Activated T-cell treated with anti-CD3 and anti-CD28 coated beads, Interleukin-2, amount 50 U/mL, for 72 hours (primary cell): Measurements from ENCODE around the gene RAB12. TPM values are rescaled to one million over a fixed set of nuclear protein-coding genes. Genes with fewer than 3 reads are reported as not detected.
"Not testable (repeated sequence)": the region's sequence is repeated elsewhere in the genome, so short reads cannot be mapped to it uniquely, and the experiment has no call there.

Experiments used
- ATAC-seq, 2 donors: fragments of 150-1000 bp; cut with Tn5 transposase; replicated peaks in 1 of 2; 2 replicates each; pipeline ENCODE4 v1.10.0; 2021; ENCODE audit warnings: moderate library complexity in 2 of 2, mild to moderate bottlenecking in 1 of 2
- DNase-seq, 2 donors: peaks; one replicate each; pipeline ENCODE4 v3.0.0; 2021 to 2022; ENCODE audit warnings: mixed read lengths in 1 of 2
- H3K27ac Mint-ChIP-seq: one replicate; pipeline ENCODE4 v1.8.0; 2022; ENCODE audit warnings: mild to moderate bottlenecking, moderate library complexity, mixed read lengths
- H3K27me3 Mint-ChIP-seq: one replicate; pipeline ENCODE4 v1.8.0; 2022; ENCODE audit warnings: low read depth, mixed read lengths
- H3K36me3 Mint-ChIP-seq, 2 donors: one replicate each; pipeline ENCODE4 v1.8.0; 2022; ENCODE audit warnings: mixed read lengths in 2 of 2, mild to moderate bottlenecking in 1 of 2; ENCODE audit not compliant: insufficient read depth in 2 of 2
- H3K4me1 Mint-ChIP-seq: one replicate; pipeline ENCODE4 v1.8.0; 2022; ENCODE audit warnings: low read depth, mixed read lengths
- H3K4me3 Mint-ChIP-seq, 2 donors: one replicate each; pipeline ENCODE4 v1.8.0; 2022; ENCODE audit warnings: mild to moderate bottlenecking in 2 of 2, mixed read lengths in 2 of 2, moderate library complexity in 2 of 2
- H3K9me3 Mint-ChIP-seq, 2 donors: one replicate each; pipeline ENCODE4 v1.8.0; 2022; ENCODE audit warnings: mixed read lengths in 2 of 2
- total RNA-seq, 2 donors: library from RNA; stranded (reverse); gene quantifications; one replicate each; pipeline ENCODE4 v1.2.3, GENCODE V29; 2022

RAB12 gene
- total RNA-seq = 10 to 100 TPM; 14.5 to 15.0 TPM

GRCh38 chr18:8608795-8609658 is at the start of gene RAB12:
TSS of gene RAB12 (plus strand) at chr18:8609437. CDS start at chr18:8609440, 3 bp downstream.
- peak within 1 kb of the TSS; percentile 95 to 99 for H3K4me3 Mint-ChIP-seq
- peak; percentile 91 to 94 for ATAC-seq
- peak; percentile 89 to 91 for DNase-seq
- H3K4me1 Mint-ChIP-seq = peaks cover 54% of the 10 kb centered on the region
- peak within 1 kb of the TSS; percentile 98 for H3K27ac Mint-ChIP-seq
- H3K36me3 Mint-ChIP-seq = peaks cover 2 to 10% of the 10 kb centered on the region in 2 donors
- no peaks in the 10 kb centered on the region for H3K27me3 Mint-ChIP-seq
- no peaks in the 10 kb centered on the region for H3K9me3 Mint-ChIP-seq

DNA sequence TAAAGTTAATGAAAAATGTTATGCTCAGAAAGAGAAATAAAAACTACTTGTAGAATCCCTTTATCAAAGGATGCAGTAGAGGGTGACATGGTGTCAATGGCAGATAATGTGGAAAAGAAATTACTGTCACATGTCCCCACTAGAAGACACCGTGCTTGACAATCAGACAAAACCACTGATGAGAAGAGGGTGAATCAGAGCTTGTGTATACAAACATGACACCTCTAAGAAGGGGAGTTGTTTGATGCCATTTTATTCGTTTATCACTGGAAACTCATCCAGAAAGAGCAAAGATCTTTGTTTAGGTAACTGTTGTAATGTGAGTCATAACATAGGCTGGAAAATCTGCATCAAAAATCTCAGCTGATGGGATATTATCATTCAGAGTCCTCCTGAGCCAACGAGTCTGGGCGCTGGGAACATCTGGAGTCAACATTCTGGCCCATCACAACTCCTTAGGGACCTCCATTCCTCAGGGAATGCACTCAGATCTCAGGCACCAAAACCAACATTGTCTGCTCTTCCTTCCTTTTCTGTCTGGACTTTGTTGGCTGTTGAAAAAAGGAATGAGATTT is 49.5 kb upstream of the RAB12 start:
- no peak overlapping the region for H3K4me3 Mint-ChIP-seq
- ATAC-seq (no peak), DNase-seq (no peak)
- peaks cover 6% of the 10 kb centered on the region for H3K27me3 Mint-ChIP-seq
- H3K36me3 Mint-ChIP-seq = no peaks in the 10 kb centered on the region
- H3K4me1 Mint-ChIP-seq = no peaks in the 10 kb centered on the region
- no peaks in the 10 kb centered on the region for H3K9me3 Mint-ChIP-seq
- no peak overlapping the region for H3K27ac Mint-ChIP-seq

GRCh38 chr18:8561123-8561910 is 47.9 kb upstream of the RAB12 start:
- H3K27me3 Mint-ChIP-seq = peaks cover 6% of the 10 kb centered on the region
- DNase-seq (no peak), ATAC-seq (no peak)
- H3K4me1 Mint-ChIP-seq = no peaks in the 10 kb centered on the region
- H3K4me3 Mint-ChIP-seq = no peak overlapping the region
- no peak overlapping the region for H3K27ac Mint-ChIP-seq
- H3K36me3 Mint-ChIP-seq = no peaks in the 10 kb centered on the region
- H3K9me3 Mint-ChIP-seq = no peaks in the 10 kb centered on the region

DNA sequence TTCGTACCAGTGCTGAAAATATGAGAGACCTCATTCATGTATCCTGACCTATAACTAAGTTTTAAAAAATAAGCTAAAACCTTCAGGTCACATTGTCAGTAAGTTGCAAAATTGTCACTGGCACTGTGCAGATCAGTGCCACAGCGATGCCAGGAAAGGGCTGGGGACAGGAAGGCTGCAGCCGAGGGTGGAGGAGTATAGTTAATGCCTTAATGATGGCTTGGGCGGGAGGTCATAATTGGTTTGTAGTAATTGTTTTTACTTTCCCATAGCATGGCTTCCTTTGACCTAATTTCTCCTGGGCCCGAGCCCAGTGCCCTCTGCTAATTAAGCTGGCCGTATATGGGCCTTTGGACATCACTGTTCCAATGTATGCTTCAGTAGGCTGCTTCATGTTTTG is 47.2 kb upstream of the RAB12 start:
- no peak for ATAC-seq
- no peaks in the 10 kb centered on the region for H3K36me3 Mint-ChIP-seq
- peaks cover 6% of the 10 kb centered on the region for H3K27me3 Mint-ChIP-seq
- no peaks in the 10 kb centered on the region for H3K4me1 Mint-ChIP-seq
- no peak overlapping the region for H3K27ac Mint-ChIP-seq
- no peak for DNase-seq
- H3K9me3 Mint-ChIP-seq = no peaks in the 10 kb centered on the region
- H3K4me3 Mint-ChIP-seq = no peak overlapping the region

DNA sequence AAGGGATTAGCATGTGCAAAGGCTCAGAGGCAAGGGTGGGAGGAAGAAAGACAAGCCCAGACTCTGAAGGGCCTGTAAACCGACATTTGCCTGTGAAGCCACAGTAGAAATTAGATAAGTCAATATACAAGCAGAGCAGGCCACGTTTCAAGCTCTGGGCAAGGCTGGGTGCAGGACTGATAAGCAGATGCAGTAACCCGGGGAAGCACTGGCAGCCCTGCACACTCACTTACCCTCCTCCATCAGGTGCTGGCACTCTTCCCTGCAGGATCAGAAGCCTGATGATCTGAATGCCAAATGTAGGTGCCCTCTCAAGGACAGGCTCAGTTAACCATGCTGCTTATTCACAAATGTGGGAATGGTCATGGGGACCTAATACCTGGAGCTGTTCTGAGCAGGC is 46.3 kb upstream of the RAB12 start:
- Mint-ChIP-seq H3K27me3 (peaks cover 6% of the 10 kb centered on the region), H3K4me1 (no peaks in the 10 kb centered on the region), H3K27ac (no peak overlapping the region), H3K4me3 (no peak overlapping the region), H3K9me3 (no peaks in the 10 kb centered on the region), H3K36me3 (no peaks in the 10 kb centered on the region)
- DNase-seq = no peak
- ATAC-seq = no peak

GRCh38 chr18:8571399-8571798 is 37.8 kb upstream of the RAB12 start:
- no peak for ATAC-seq
- no peaks in the 10 kb centered on the region for H3K4me1 Mint-ChIP-seq
- H3K9me3 Mint-ChIP-seq = no peaks in the 10 kb centered on the region
- H3K27me3 Mint-ChIP-seq = peaks cover 7% of the 10 kb centered on the region
- no peaks in the 10 kb centered on the region for H3K36me3 Mint-ChIP-seq
- no peak for DNase-seq
- H3K27ac Mint-ChIP-seq = peak overlapping the region; percentile 50
- no peak overlapping the region for H3K4me3 Mint-ChIP-seq

DNA sequence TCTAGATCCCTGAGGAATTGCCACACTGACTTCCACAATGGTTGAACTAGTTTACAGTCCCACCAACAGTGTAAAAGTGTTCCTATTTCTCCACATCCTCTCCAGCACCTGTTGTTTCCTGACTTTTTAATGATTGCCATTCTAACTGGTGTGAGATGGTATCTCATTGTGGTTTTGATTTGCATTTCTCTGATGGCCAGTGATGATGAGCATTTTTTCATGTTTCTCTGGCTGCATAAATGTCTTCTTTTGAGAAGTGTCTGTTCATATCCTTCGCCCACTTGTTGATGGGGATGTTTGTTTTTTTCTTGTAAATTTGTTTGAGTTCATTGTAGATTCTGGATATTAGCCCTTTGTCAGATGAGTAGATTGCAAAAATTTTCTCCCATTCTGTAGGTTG is 35.5 kb upstream of the RAB12 start:
- not testable (repeated sequence) for ATAC-seq, H3K4me1 Mint-ChIP-seq, H3K36me3 Mint-ChIP-seq, DNase-seq, H3K9me3 Mint-ChIP-seq, H3K27ac Mint-ChIP-seq, H3K4me3 Mint-ChIP-seq
- H3K27me3 Mint-ChIP-seq = peaks cover 15% of the 10 kb centered on the region

- Mint-ChIP-seq H3K27me3 (peaks cover 3% of the 10 kb centered on the region), H3K4me1 (no peaks in the 10 kb centered on the region), H3K4me3 (no peak overlapping the region), H3K36me3 (no peaks in the 10 kb centered on the region), H3K9me3 (peaks cover 0 to 2% of the 10 kb centered on the region in 2 donors), H3K27ac (no peak overlapping the region)
- ATAC-seq = no peak
- no peak for DNase-seq
Measured at GRCh38 chr18:8584798-8585197, 24.4 kb upstream of the RAB12 start.

DNA sequence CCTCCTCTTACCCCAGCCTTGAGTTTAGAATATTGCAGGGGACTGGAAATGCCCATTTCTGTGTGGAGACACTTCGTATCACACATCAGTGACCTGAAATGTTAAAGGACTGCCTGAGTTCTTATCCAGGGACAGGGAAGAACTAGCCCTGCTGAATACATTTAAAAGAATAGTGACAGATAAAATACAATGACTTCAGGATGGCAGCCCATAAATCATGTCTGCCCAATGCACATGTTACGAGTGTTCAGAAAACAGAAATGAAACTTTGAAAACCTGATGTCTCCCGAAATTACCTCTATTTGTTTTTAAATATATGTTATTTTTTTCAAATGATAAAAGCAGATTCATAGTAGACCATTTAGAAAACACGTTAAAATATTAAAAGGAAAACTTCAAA is 22.3 kb upstream of the RAB12 start:
- ATAC-seq (no peak), DNase-seq (no peak)
- Mint-ChIP-seq H3K27ac (no peak overlapping the region), H3K4me3 (no peak overlapping the region), H3K9me3 (peaks cover 0 to 5% of the 10 kb centered on the region in 2 donors), H3K27me3 (no peaks in the 10 kb centered on the region), H3K36me3 (no peaks in the 10 kb centered on the region), H3K4me1 (no peaks in the 10 kb centered on the region)

DNA sequence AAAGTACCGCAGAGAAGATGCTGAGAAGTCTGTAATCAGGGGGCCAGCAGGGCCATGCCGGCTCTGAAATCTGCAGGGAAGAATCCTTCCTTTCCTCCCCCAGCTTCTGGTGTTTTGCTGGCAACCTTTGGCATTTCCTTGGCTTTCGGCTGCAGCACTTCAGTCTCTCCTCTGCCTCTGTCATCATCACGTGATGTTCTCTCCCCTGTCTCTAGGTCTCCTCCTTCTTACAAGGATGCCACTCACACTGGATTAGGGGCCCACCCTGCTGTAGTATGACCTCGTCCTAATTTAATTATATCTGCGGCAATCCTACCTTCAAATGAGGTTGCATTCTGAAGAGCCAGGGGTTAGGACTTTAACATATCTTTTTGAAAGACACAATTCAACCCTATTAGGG is 13.8 kb upstream of the RAB12 start:
- no peaks in the 10 kb centered on the region for H3K36me3 Mint-ChIP-seq
- H3K4me3 Mint-ChIP-seq = no peak overlapping the region
- H3K4me1 Mint-ChIP-seq = no peaks in the 10 kb centered on the region
- ATAC-seq = no peak
- DNase-seq = no peak
- no peak overlapping the region for H3K27ac Mint-ChIP-seq
- H3K27me3 Mint-ChIP-seq = no peaks in the 10 kb centered on the region
- no peaks in the 10 kb centered on the region for H3K9me3 Mint-ChIP-seq

DNA sequence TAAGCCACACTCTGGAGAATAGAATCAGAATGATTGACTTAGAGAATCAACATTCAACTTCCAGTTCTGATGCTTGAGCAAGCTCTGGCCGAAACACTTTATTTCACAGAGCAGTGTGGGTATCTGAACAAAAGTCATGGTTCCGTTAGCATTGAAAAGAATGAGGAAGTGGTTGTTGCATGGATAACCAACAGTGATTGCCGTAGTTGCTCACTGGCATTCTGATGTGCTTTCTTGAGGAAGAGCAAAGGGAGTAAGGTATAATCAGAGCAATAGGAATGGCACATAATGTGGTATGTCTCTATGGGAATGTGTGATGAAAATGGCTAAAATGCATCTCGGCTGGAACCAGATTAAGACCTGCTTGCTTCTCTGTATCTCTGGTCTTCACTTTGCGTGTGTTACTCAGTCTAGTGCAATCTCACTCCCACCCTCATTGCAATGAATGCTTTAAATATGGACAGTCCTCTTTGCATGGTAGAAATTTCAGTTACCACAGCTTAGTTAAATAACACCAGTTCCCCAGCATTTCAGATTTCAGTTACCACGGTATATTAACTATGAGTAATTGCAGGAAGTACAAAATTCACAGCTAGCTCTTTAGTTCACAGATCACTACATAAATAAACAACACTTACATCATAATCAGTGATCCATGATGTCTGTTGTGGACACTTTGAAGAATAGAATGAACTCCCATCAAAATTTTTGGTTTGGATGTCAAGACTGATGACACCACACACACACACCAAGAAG is 7.8 kb upstream of the RAB12 start:
- DNase-seq (no peak), ATAC-seq (peak in 1 of 2 donors; percentile 55)
- Mint-ChIP-seq H3K27ac (peak overlapping the region; percentile 2), H3K4me1 (peaks cover 6% of the 10 kb centered on the region), H3K27me3 (peaks cover 13% of the 10 kb centered on the region), H3K9me3 (no peaks in the 10 kb centered on the region), H3K4me3 (peak overlapping the region in 1 of 2 donors; percentile 1), H3K36me3 (no peaks in the 10 kb centered on the region)

GRCh38 chr18:8602040-8602439 is 7.2 kb upstream of the RAB12 start:
- H3K4me3 Mint-ChIP-seq = peak overlapping the region in 1 of 2 donors; percentile 1
- H3K9me3 Mint-ChIP-seq = no peaks in the 10 kb centered on the region
- DNase-seq (no peak), ATAC-seq (no peak)
- peak overlapping the region; percentile 2 for H3K27ac Mint-ChIP-seq
- H3K36me3 Mint-ChIP-seq = no peaks in the 10 kb centered on the region
- H3K27me3 Mint-ChIP-seq = peaks cover 13% of the 10 kb centered on the region
- H3K4me1 Mint-ChIP-seq = peaks cover 6% of the 10 kb centered on the region
